SHP77 treated with DMSO at 0.1 percent for 48 hours (cell line): ENCODE measurements around the gene MIA.
"Not testable (repeated sequence)": the region's sequence is repeated elsewhere in the genome, so short reads cannot be mapped to it uniquely, and the experiment has no call there.

ENCODE experiments used
- DNase-seq: peaks from one replicate; lab custom pipeline; 2025; lab: John Stamatoyannopoulos, UW

The MIA gene

DNA sequence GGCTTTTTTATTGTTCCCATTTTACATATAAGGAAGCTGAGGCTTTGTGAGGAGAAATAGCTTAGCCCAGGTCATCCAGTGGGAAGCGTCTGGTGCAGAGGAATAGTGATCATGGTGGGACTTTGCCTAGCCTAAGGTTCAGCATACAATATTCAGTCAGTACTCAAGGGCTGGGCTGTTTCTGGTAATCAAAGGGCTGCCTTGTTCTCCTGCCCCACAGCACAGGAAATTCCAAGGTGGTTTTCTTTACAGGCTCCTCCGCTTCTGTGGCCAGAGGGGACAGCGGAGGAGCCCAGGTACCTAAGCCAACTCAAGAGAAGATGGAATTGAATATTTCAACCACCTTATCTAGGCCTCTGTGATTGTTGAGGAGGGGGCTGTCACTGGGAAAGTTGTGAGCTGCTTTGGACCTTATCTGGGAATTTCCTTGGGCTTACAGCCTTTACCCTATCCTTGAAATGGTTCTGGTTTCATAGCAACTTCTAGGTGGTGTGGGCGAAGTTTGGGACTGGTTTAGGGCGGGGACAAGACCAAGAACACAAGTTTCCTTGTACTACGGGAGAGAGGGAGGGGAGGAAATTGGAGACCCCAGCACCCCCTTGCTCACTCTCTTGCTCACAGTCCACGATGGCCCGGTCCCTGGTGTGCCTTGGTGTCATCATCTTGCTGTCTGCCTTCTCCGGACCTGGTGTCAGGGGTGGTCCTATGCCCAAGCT lies at the start of gene MIA:
Gene MIA, plus strand, starts transcription at position 606 of the 716 bp plus-strand sequence. Its CDS starts 22 bp downstream, at position 628.
- no peak for DNase-seq

DNA sequence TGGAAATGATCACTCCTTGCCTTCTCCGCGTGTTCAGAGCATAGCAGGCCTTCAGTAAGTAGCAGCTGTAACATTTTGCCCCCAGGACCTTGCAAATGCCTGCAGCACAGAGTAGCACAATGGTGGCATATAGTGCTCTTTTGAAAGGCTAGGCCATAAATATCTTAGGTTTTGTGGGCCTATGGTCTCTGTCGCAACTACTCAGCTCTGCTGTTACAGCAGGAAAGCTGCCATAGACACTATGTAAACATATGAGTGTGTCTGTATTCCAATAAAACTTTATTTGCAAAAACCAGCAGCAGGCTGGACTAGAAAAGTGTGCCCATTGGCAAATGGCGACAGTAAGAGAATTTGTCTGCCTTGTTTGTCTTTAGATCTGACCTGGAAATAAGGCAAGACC lies 49.0 kb upstream of the MIA start:
- no peak for DNase-seq

DNA sequence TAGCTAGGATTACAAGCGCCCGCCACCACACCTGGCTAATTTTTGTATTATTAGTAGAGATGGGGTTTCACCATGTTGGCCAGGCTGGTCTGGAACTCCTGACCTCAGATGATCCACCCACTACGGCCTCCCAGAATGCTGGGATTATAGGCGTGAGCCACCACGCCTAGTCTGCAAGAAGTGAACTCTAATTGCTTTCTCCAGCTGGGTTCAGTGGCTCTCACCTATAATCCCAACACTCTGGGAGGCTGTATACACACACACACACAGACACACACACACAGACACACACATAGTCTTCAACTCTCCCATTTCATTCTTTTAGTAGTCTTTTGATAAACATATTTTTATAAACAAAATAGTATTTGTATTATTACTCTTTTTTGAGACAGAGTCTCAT lies 45.3 kb upstream of the MIA start:
- DNase-seq, result not testable (repeated sequence)

DNA sequence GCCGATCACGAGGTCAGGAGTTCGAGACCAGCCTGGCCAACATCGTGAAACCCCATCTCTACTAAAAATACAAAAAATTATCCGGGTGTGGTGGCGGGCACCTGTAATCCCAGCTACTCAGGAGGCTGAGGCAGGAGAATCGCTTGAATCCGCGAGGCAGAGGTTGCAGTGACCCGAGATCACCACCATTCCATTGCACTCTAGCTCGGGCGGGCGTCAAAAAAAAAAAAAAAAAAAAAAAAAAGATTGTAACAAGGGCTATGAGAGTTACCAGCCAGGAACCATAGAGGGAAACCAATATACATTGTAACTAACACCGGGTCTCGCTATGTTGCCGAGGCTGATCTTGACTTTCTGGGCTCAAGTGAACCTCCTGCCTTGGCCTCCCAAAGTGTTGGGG lies 43.0 kb upstream of the MIA start:
- not testable (repeated sequence) for DNase-seq

DNA sequence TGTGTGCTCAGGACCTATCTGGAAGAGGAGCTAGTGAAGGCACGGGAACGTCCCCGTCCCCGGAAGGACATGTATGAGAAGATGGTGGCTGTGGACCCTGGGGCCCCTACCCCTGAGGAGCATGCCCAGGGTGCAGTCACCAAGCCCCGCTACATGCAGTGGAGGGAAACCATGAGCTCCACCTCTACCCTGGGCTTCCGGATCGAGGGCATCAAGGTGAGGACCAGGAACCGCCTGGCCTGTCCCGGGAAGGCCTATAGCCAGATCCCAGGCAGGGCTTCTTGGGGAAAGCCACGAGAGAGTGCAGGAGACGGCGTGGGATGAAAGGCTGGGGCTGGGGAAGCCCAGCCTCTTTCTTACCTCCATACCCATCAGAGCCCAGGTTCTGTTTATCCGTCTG lies 42.2 kb upstream of the MIA start:
- DNase-seq, result no peak

DNA sequence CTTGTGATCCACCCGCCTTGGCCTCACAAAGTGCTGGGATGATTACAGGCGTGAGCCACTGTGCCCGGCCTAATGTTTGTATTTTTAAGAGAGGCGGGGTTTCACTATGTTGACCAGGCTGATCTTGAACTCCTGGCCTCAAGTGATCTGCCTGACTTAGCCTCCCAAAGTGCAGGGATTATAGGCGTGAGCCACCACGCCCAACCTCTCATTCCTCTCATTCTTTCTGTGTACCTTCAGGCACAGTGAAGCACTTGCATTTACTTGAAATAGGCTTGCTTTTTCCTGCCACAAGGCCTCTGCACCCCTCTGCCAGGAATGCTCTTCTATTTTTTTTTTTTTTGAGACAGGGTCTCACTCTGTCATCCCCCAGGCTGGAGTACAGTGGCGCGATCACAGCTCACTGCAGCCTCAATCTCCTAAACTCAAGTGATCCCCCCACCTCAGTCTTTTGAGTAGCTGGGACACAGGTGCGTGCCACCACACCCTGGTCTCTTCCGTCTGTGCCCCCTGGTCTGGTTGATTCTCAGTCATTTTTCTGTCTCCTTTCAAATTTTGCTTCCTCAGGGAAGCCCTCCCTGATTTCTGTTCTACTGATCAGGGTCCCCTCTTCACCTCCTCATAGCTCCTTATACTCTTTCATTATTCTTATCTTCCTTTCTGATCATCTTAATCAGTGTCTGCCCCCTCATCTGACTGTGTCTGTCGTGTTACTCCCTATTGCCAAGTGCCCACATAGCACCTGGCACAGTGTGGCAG lies 40.1 kb upstream of the MIA start:
- no peak for DNase-seq

DNA sequence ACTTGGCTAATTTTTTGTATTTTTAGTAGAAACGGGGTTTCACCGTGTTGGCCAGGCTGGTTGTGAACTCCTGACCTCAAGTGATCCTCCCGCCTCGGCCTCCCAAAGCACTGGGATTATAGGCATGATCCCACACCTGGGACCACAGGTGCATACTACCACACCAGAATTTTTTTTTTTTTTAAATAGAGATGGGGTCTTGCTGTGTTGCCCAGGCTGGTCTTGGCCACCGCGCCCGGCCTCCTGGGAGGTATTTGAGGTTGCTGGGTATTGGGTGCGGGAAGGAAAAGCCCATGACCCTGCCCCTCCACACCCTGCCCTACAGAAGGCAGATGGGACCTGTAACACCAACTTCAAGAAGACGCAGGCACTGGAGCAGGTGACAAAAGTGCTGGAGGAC lies 38.7 kb upstream of the MIA start:
- DNase-seq, result no peak

DNA sequence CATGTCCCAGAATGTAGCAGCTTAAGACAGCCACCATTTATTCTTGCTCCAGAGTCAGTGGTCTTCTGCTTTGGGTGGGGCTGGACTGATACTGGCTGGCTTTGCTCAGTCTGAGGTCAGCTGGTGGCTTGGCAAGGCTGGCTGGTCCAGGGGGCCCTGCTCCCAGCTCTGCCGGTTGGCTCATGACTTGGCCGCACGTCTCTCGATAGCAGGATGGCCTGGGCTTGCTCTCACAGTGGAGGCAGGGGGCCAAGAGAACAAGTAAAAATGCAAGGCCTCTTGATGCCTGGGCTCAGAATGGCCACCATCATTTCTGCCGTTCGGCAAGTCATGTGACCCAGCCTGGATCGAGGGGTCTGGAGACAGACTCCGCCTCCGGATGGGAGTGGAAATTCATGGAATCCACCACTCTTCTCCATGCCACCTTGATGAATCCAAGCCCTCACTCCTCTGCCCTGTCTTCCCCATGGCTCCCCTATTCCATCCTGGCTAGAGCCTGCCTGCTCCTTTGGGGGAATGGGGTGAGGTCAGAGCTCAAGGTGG lies 38.1 kb upstream of the MIA start:
- DNase-seq, result no peak

DNA sequence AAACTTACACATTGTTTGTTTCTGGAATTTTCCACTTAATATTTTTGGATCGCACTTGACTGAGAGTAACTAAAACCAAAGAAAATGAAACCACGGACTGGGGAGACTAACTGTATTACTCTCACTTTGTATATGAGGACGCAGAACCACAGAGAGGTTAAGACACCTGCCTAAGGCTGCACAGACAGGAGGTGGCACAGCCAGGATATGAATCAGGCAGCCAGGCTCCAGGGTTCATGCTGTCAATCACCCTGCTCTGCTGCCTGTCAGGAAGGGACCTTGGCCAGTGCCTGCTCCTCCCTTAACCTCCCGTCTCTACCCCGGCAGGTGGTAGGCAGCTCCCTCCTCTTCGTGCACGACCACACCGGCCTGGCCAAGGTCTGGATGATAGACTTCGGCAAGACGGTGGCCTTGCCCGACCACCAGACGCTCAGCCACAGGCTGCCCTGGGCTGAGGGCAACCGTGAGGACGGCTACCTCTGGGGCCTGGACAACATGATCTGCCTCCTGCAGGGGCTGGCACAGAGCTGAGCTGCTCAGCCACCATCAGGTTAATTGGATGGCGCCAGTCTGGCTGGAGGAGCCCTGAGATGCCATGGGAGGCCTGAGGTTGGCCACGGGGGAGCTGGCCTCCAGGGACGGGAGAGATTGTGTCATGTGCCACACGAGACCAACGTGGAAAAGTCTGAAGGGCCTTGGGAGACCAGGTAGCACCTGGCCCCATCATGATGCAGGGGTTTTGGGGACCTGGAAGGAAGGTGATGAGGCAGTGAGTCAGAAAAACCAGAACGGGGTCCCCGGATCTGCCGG lies 36.1 kb upstream of the MIA start:
- DNase-seq, result no peak

DNA sequence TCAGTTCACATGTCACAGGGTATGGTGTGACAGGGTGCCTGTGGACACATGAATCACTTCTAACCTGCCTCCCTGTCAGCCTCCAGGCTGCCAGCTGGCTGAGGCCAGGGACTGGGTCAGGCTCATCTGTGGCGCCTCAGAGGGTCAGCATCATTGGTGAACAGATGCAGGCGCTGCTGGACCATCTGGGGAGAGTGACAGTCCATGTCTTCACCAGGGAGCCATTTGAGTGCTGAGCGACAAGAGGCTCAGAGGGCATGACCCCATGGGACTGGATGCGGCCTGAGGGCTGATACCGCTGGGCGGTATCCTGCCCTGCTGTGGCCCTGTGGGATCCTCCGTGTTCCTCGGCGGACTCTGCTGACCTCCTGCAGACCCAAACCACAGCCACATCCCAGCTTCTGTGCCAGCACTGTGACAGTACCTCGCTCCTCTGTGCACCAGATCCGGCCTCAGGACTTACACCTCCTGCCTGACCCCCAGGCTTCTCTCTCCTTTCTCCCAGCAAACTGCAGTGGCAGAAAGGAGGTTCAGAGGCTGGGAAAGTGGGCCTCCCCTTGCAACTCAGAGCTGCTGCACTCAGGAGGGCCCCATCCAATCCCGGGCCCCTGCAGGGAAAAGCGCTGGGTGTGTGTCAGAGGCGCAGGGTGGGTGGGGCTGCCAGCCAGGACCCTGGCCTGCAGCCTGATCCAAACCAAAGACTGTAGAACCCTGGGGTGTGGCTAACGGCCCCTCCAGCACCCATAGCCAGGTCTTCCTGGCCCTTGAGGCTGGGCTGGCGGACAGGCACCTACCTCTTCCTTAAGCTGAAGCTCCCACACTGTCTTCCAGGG lies 35.2 kb upstream of the MIA start:
- no peak for DNase-seq

DNA sequence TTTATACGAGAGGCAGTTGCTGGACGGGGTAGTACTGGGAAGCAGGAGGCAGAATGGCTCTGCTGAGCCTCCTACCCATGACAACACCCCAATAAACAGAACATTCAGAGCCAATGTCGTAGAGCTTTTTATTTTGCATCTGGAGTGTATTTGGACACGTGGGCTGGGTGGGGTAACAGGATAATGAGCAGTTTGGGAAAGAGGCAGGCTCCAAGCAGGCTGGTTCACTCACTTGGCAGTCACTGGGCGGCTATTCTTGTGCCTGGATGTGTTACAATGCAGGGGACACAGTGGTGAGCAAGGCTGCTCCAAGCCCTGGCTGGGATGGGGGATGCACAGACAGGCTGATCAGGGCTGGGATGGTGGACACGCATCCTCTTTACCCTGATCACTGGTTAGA lies 34.6 kb upstream of the MIA start:
- DNase-seq, result no peak

DNA sequence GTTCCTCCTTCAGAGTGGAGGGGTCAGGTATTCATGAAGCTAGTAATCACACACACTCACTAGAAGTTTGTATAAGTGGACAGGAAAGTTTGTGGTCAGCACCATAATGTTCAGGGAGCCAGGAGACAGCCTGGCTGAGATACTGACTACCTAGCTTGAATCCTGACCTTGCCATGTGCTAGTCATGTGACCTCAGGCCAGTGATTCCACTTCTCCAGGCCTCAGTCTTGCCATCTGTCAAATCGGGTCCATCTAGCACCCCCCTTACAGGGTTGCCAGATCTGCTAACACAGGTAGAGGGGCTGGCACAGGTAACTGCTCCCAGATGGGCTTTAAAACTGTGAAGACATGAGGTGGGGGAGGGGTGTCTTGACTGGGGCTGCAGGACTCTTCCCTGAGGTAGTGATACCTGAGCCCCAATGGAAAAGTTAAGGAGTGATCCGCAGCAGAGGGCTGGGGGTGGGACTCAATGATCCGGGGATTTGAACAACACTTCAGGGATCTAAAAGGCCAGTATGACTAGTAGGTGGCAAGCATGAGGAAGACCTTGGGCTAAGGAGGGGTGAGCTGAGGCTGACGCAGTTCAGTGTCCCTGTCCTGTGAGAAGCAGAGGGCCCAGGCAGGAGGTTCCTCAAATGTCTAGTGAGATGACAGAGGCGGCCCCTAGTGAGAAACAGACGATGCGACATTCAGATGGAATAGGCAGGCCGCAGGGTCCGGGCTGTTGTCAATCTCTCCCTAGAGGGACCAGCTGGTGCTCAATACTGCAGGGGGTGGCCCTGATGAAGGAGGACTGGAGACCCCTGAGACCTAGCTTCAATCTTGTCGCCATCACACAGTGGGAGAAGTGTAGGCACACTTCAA lies 33.6 kb upstream of the MIA start:
- DNase-seq, result no peak

DNA sequence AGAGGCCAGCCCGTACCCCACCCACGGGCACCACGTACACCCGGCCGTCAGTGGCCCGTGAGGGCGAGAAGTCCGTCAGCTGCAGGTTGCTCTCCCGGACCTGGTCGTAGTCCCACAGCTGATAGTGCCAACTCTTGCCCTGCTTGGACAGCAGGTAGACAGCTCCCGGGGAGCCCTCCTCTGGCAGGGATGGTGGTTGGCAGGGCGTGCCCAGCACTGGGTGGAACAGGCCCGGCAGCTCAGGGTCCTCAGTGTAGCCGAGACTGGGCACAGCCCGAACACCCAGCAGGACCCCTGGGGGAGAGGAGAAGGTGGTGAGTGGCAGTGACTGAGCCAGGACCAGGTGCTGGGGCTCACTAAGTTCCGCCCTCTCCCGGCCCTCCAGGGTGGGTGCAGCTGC lies 32.8 kb upstream of the MIA start:
- DNase-seq, result no peak

DNA sequence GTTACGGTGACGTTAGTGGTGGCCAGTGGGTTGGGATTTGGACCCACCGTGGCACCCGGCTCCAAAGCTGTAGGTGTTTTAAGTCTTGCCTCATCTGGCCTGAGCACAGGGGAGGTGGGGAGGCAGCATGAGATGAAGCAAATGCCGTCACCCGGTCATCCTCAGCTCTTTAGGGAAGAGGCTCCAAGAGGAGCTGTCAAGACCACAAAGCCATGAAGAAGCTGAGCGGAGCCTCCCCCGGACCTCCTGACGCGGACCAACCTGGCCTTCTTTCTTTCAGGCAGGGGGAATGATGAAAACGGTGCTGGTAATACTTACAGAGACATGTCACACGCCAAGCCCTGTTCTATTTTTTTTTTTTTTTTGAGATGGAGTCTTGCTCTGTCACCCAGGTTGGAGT lies 32.4 kb upstream of the MIA start:
- no peak for DNase-seq

DNA sequence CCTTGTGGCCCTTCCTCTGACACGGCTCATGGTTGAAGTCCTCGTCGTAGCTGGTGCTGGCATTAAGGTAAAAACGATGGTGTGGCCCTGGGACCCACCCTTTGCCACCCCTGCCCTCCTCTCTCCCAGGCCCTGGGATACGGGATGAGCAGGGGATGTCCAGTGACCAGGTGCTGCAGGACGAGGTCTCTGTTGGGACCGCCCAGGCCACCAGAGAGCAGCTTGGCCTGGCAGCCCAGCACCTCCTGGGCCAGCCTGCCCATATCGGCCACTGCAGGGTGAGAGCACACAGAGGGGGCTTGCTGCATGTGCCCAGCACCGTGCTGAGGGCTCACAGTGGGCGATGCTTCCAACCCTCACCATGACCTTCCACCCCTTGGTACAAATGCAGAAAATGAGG lies 31.4 kb upstream of the MIA start:
- DNase-seq, result no peak

DNA sequence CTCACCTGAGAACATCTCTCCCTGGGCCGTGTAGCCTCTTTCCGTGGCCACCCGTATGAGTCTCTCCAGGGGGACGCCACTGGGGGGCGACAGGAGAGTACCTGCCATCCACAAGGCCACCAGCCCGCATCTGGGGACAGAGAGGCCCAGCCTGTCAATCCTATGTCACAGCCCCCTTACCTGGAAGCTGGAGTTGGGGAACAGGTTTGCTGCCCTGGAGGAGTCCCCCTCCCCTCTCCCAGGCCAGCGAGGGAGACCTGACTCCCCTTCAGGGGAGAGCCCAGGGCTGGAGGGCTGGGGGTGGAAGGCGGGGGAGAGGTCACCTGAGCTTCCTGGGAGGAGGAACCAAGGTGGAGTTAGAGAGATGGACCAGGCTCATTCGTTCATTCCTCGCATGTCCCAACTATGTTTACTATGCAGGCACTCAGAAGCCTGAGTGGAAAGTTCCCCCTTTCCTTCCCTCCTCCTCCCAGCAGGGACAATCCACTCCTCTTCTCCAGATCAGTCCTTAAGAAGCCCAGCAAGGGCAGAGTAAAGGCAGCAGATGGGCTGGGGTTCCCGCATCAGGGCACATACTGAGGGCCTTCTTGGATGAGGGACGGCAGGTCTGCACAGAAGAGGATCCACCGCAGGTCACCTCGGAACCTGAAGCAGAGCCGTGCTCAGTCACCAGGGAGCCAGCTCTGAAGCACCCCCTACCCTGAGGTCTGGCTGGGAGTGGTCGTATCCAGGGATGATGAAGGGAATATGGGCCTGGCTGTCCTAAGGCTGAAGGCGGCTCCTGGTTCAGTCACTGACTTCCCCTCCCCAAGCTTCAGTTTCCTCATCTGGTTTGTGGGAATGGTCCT lies 30.5 kb upstream of the MIA start:
- no peak for DNase-seq

DNA sequence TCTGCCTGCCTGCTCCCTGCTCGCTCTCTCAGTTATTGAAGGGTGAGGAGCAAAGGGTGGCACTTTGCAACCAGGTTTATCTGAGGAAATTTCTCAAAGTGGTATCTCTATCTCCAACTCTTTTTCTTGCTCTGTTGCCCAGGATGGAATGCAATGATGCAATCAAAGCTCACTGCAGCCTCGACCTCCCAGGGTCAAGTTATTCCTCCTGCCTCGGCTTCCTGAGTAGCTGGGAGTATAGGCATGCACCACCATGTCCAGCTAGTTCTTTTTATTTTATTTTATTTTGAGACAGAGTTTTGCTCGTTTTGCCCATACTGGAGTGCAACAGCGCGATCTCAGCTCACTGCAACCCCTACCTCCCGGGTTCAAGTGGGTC lies 29.9 kb upstream of the MIA start:
- no peak for DNase-seq

DNA sequence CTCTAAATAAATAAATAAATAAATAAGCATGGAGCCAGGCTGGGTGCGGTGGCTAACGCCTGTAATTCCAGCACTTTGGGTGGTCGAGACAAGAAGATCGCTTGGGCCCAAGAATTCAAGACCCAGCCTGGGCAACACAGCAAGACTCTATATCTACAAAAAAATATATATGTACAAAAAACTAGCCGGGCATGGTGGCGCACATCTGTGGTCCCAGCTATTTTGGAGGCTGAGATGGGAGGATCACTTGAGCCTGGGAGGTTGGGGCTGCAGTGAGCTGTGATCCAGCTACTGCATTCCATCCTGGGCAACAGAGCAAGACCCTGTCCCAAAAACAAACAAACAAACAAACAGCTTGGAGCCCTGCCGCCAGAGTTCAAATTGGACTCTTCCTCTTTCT lies 27.8 kb upstream of the MIA start:
- no peak for DNase-seq

DNA sequence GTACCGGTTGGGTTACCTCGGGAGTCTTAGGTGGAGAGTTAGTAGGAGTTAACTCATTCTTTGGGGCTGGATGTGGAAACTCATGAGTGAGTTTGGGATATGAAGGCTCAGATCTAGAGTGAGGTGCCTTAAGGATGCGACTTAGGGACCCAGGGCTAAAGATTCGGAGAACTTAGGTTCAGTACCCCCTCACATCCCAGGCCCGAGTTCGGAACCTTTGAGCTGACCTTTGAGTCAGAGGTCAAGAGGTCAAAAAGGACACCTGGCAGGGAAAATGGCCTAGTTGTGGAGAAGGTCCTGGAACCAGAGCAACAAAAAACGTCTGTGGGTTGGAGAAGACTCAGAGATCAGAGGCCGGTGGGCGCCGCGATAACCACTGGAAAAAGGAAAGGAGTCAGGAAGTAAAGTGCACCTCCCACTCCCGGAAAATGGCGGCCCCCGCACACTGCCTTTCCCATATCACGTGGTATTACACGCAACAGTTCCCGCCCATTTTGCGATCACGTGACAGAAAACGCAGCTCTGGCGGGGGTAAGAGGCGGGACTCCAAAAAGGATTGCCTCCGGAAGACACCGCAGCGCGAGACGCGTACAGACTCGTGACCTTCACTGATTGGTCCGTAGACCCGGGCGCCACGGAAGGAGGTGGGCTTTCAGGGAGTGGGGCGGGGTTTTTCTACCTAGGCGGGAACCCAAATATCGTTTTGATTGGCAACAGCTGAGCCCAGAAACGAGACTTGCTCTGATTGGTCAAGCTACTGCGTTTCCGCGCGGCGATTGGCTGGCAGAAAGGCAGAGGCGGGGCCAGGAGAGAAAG lies 25.1 kb upstream of the MIA start, which contains the start of gene ACTMAP:
Gene ACTMAP, minus strand, starts transcription at position 420 of the 816 bp plus-strand sequence. CDS start 674 bp downstream, outside the sequence.
- peak; percentile 100 for DNase-seq
